ENCODE data around the gene PIK3R6. TPM values are rescaled to one million over a fixed set of nuclear protein-coding genes. Genes with fewer than 3 reads are reported as not detected.

Gene PIK3R6
- total and polyA plus RNA-seq, 2 of the 13 experiments (the other 11 are each of a cell fraction or from before 2014, with no cell fraction given): not detected

GRCh38 chr17:8904686-8905085 lies 37.2 kb upstream of the PIK3R6 start:
- Histone ChIP-seq H3K4me2 (ENCODE audit: low read depth, low read length) (no peak overlapping the region), H4K20me1 (ENCODE audit: insufficient read depth, low read length) (no peaks in the 10 kb centered on the region), H3K9me3 (ENCODE audit: low read length) (no peaks in the 10 kb centered on the region), H3K27ac (ENCODE audit: extremely low read length, insufficient read depth, low read length) (no peak overlapping the region), H3K79me2 (ENCODE audit: insufficient read depth, low read length) (no peaks in the 10 kb centered on the region), H3K36me3 (replicated peaks in 1 of 2; ENCODE audit: control insufficient read depth in 1 of 2, insufficient read depth in 2 of 2, low read length in 2 of 2) (no peaks in the 10 kb centered on the region), H3K4me3 (replicated peaks in 1 of 3; ENCODE audit: insufficient read depth in 1 of 3, low read depth in 2 of 3, low read length in 3 of 3) (no peak overlapping the region), H3K9ac (ENCODE audit: insufficient read depth, low read depth, low read length) (no peak overlapping the region), H3K4me1 (ENCODE audit: insufficient read depth, low read length) (no peaks in the 10 kb centered on the region), H3K27me3 (ENCODE audit: control insufficient read depth in 1 of 2, insufficient read depth in 2 of 2, low read length in 2 of 2) (peaks cover 5 to 12% of the 10 kb centered on the region in 2 experiments; a peak in 3 of 5 replicates), H2AFZ (ENCODE audit: low read length) (no peak overlapping the region)
- DNase-seq (ENCODE audit: low spot score): no peak
- FAIRE-seq: no peak
- CTCF ChIA-PET (ENCODE audit: low intra/inter-chr PET ratio, low total read pairs): no interaction called here
- in situ Hi-C loops (cut with HindIII; ENCODE audit: extremely low pct_ligation_motif_present, low pct_unique_long_range_greater_than_20kb) (no loop called here), intact Hi-C loops (cut with micrococcal nuclease; ENCODE audit: unreplicated experiment) (no loop called here)
- no peak for ATAC-seq
- POLR2A ChIA-PET: no interaction called here
- BruUV-seq (replicated peaks): no TSS peak
- TF ChIP-seq FOXJ3 (CRISPR knock-in tag; IDR thresholded peaks at IDR 0.05; ENCODE audit: borderline replicate concordance): no peak
- WGBS (ENCODE audit: low lambda C conversion rate): 5% methylated on average over 4 of the region's 5 CpGs

GRCh38 chr17:8904201-8904600 lies 36.7 kb upstream of the PIK3R6 start:
- no peaks in the 10 kb centered on the region for H3K36me3 ChIP-seq (replicated peaks in 1 of 2; ENCODE audit: control insufficient read depth in 1 of 2, insufficient read depth in 2 of 2, low read length in 2 of 2)
- intact Hi-C loops (cut with micrococcal nuclease; ENCODE audit: unreplicated experiment): no loop called here
- ATAC-seq: no peak
- H3K27ac ChIP-seq (ENCODE audit: extremely low read length, insufficient read depth, low read length): no peak overlapping the region
- H3K4me2 ChIP-seq (ENCODE audit: low read depth, low read length): no peak overlapping the region
- H2AFZ ChIP-seq (ENCODE audit: low read length): no peak overlapping the region
- 2% methylated on average over 2 of the region's 2 CpGs for WGBS (ENCODE audit: low lambda C conversion rate)
- H3K79me2 ChIP-seq (ENCODE audit: insufficient read depth, low read length): no peaks in the 10 kb centered on the region
- no peak for FAIRE-seq
- peaks cover 5 to 14% of the 10 kb centered on the region in 2 experiments; a peak in 4 of 5 replicates for H3K27me3 ChIP-seq (ENCODE audit: control insufficient read depth in 1 of 2, insufficient read depth in 2 of 2, low read length in 2 of 2)
- H3K9ac ChIP-seq (ENCODE audit: insufficient read depth, low read depth, low read length): no peak overlapping the region
- DNase-seq (ENCODE audit: low spot score): no peak
- ChIA-PET POLR2A (no interaction called here), CTCF (ENCODE audit: low intra/inter-chr PET ratio, low total read pairs) (no interaction called here)
- H3K4me1 ChIP-seq (ENCODE audit: insufficient read depth, low read length): no peaks in the 10 kb centered on the region
- no peaks in the 10 kb centered on the region for H3K9me3 ChIP-seq (ENCODE audit: low read length)
- in situ Hi-C loops (cut with HindIII; ENCODE audit: extremely low pct_ligation_motif_present, low pct_unique_long_range_greater_than_20kb): no loop called here
- H4K20me1 ChIP-seq (ENCODE audit: insufficient read depth, low read length): no peaks in the 10 kb centered on the region
- no peak overlapping the region for H3K4me3 ChIP-seq (replicated peaks in 1 of 3; ENCODE audit: insufficient read depth in 1 of 3, low read depth in 2 of 3, low read length in 3 of 3)
- BruUV-seq (replicated peaks): no TSS peak
- TF ChIP-seq ZNF737 (CRISPR knock-in tag; IDR thresholded peaks at IDR 0.05; ENCODE audit: borderline replicate concordance) (no peak), MTF2 (CRISPR knock-in tag; IDR thresholded peaks at IDR 0.05; ENCODE audit: borderline replicate concordance) (no peak), CHCHD3 (CRISPR knock-in tag; IDR thresholded peaks at IDR 0.05) (no peak), MEF2D (CRISPR knock-in tag; IDR thresholded peaks at IDR 0.05) (no peak), SMAD1 (CRISPR knock-in tag; IDR thresholded peaks at IDR 0.05; ENCODE audit: borderline replicate concordance, low read depth) (no peak), THAP11 (CRISPR knock-in tag; IDR thresholded peaks at IDR 0.05) (no peak), NR0B2 (CRISPR knock-in tag; IDR thresholded peaks at IDR 0.05) (no peak), PAX8 (CRISPR knock-in tag; IDR thresholded peaks at IDR 0.05; ENCODE audit: borderline replicate concordance) (no peak), ZZZ3 (CRISPR knock-in tag; IDR thresholded peaks at IDR 0.05; ENCODE audit: borderline replicate concordance) (no peak), ZNF687 (CRISPR knock-in tag; IDR thresholded peaks at IDR 0.05) (no peak), KDM1A (CRISPR knock-in tag; IDR thresholded peaks at IDR 0.05) (no peak)
- TF ChIP-seq, protein P1, sequence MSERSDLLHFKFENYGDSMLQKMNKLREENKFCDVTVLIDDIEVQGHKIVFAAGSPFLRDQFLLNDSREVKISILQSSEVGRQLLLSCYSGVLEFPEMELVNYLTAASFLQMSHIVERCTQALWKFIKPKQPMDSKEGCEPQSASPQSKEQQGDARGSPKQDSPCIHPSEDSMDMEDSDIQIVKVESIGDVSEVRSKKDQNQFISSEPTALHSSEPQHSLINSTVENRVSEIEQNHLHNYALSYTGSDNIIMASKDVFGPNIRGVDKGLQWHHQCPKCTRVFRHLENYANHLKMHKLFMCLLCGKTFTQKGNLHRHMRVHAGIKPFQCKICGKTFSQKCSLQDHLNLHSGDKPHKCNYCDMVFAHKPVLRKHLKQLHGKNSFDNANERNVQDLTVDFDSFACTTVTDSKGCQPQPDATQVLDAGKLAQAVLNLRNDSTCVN (CRISPR knock-in tag; IDR thresholded peaks at IDR 0.05; ENCODE audit: borderline replicate concordance): no peak

Data from HepG2 (cell line).